Esophagus muscularis mucosa (tissue), 4 donors: ENCODE data around the gene KATNAL2. TPM values are rescaled to one million over a fixed set of nuclear protein-coding genes. Genes with fewer than 3 reads are reported as not detected.

Experiments
- DNase-seq: peaks from one replicate; pipeline ENCODE4 v3.0.0-alpha.2; 2017; ENCODE audit errors: extremely low spot score
- H3K27ac ChIP-seq, 4 donors: fragments of 200-600 bp; sonication (generic); replicated peaks in 1 of 4; 1 replicate in 3 of 4; 2 replicates in 1 of 4; pipeline ENCODE4 v1.5.1; 2016 to 2019; ENCODE audit warnings: mild to moderate bottlenecking in 1 of 4
- H3K27me3 ChIP-seq, 4 donors: fragments of 200-600 bp; sonication (generic); one replicate each; pipeline versions ENCODE4 v1.5.1 to v1.6.0; 2016 to 2019
- H3K36me3 ChIP-seq, 4 donors: fragments of 200-600 bp; sonication (generic); one replicate each; pipeline ENCODE4 v1.5.1; 2016 to 2019
- H3K4me1 ChIP-seq, 4 donors: fragments of 200-600 bp; sonication (generic); one replicate each; pipeline ENCODE4 v1.5.1; 2016 to 2019
- H3K4me3 ChIP-seq, 4 donors: fragments of 200-600 bp; sonication (generic); 1 replicate in 2 of 4; 2 replicates in 2 of 4; pipeline ENCODE4 v1.5.1; 2016 to 2019; ENCODE audit warnings: mild to moderate bottlenecking in 4 of 4, moderate library complexity in 1 of 4
- H3K9me3 ChIP-seq, 4 donors: fragments of 200-600 bp; sonication (generic); 1 replicate in 3 of 4; 2 replicates in 1 of 4; pipeline ENCODE4 v1.5.1; 2016 to 2019
- EP300 ChIP-seq: sonication (generic); formaldehyde crosslinking; IDR thresholded peaks from one replicate; pipeline ENCODE4 v1.6.1; 2017; ENCODE audit warnings: antibody characterized with exemption
- POLR2A ChIP-seq: fragments of 450-650 bp; IDR thresholded peaks from one replicate; pipeline ENCODE4 v1.6.1; 2017; ENCODE audit warnings: antibody characterized with exemption, moderate library complexity, mild to moderate bottlenecking, low read depth
- POLR2AphosphoS5 ChIP-seq, 2 donors: sonication (generic); formaldehyde crosslinking; IDR thresholded peaks; one replicate each; pipeline ENCODE4 v1.6.1; 2017; ENCODE audit warnings: antibody characterized with exemption in 2 of 2
- WGBS: methylation state at CpG from one replicate; pipeline ENCODE4 v1.1.5; 2018; 5-methylcytosine and 5-hydroxymethylcytosine counted together
- intact Hi-C: fragments of 100-400 bp; cut with DNase I; formaldehyde crosslinking; loops from one replicate; pipeline ENCODE4 v1.15.1; 2023
- total RNA-seq, 4 donors: library from RNA; depleted of rRNA; stranded (reverse); fragments of >200 nt; gene quantifications; one replicate each; pipeline versions ENCODE4 v1.1.0 to v1.2.1, GENCODE V29; 2016
- TF ChIP-seq, protein P1 (sequence below), 3 experiments: fragments of 200-600 bp in 2 of 3; fragments of 450-650 bp in 1 of 3; sonication (generic) in 2 of 3; IDR thresholded peaks; one replicate each; pipeline ENCODE4 v1.5.1; 2017 to 2019; ENCODE audit warnings: antibody characterized with exemption in 3 of 3, mild to moderate bottlenecking in 2 of 3, moderate library complexity in 1 of 3

The KATNAL2 gene
- total RNA-seq, 4 donors from 2014 or later = 0.50 to 5.0 (median 4.3) TPM

DNA sequence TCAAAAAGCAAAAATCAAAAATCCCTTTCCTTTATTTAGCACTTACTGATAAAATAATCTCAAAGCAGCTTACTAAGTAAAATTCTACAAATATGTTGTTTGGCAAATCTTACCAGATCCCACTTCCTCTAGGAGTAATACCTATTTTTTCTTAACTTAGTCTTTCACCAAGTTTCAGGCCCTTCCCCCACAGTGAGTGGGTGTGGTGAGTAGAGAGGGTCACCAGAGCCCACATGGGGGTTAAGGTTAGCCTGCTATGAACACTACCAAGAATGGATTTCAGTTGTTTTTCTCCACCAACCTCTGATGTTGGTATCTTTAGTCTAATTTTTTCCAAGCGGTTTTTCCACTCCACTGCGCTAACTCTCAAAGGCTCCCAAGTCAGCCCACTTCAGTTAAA, 23.3 kb upstream of the KATNAL2 start:
- no peak overlapping the region for H3K4me3 ChIP-seq
- peaks cover 0 to 16% (median 9%) of the 10 kb centered on the region in 4 donors for H3K36me3 ChIP-seq
- TF ChIP-seq POLR2AphosphoS5 (IDR thresholded peaks at IDR 0.05) = no peak
- no peak for TF ChIP-seq EP300
- TF ChIP-seq, protein P1, sequence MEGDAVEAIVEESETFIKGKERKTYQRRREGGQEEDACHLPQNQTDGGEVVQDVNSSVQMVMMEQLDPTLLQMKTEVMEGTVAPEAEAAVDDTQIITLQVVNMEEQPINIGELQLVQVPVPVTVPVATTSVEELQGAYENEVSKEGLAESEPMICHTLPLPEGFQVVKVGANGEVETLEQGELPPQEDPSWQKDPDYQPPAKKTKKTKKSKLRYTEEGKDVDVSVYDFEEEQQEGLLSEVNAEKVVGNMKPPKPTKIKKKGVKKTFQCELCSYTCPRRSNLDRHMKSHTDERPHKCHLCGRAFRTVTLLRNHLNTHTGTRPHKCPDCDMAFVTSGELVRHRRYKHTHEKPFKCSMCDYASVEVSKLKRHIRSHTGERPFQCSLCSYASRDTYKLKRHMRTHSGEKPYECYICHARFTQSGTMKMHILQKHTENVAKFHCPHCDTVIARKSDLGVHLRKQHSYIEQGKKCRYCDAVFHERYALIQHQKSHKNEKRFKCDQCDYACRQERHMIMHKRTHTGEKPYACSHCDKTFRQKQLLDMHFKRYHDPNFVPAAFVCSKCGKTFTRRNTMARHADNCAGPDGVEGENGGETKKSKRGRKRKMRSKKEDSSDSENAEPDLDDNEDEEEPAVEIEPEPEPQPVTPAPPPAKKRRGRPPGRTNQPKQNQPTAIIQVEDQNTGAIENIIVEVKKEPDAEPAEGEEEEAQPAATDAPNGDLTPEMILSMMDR (IDR thresholded peaks at IDR 0.05) = no peak
- no peak for TF ChIP-seq POLR2A
- no peak overlapping the region for H3K27ac ChIP-seq
- intact Hi-C loops = no loop called here
- peaks cover 0 to 4% (median under 1%) of the 10 kb centered on the region in 4 donors for H3K4me1 ChIP-seq
- no peaks in the 10 kb centered on the region for H3K27me3 ChIP-seq
- WGBS = 99% methylated on average over 2 of the region's 2 CpGs
- H3K9me3 ChIP-seq = peaks cover 0 to 5% (median under 1%) of the 10 kb centered on the region in 4 donors
- no peak for DNase-seq

DNA sequence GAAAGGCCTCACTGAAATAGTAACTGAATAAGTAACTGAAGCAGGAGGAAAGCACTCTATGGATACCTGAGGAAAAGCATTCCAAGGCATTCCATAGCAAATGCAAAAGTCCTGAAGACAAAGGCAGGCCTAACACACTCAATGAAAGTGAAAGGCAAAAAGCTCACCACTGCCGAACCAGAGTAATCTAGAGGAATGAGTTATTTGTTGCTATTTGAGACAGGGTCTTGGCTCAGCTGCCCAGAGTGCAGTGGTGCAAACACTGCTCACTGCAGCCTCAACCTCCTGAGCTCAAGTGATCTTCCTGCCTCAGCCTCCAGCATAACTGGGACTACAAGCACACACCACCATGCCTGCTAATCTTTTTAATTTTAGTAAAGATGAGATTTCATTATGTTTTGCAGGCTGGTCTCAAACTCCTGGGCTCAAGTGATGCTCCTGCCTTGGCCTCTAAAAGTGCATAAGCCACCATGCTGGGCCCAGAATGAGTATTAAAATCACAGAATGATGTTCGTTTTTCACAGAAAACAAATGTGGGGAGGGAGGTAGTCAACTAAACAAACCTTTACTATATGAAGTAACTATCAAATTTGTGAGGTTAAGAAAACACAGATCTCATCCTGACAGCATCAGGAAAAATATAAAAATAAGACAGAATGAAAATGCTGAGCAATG, 18.0 kb upstream of the KATNAL2 start:
- no peak for DNase-seq
- H3K4me1 ChIP-seq = peaks cover 0 to 6% (median 0%) of the 10 kb centered on the region in 4 donors
- H3K4me3 ChIP-seq = no peak overlapping the region
- no peaks in the 10 kb centered on the region for H3K27me3 ChIP-seq
- no peaks in the 10 kb centered on the region for H3K9me3 ChIP-seq
- no peak overlapping the region for H3K27ac ChIP-seq
- WGBS = 73% methylated on average over 2 of the region's 2 CpGs
- peaks cover 0 to 5% (median 2%) of the 10 kb centered on the region in 4 donors for H3K36me3 ChIP-seq
- no peak for TF ChIP-seq POLR2A
- TF ChIP-seq, protein P1 (IDR thresholded peaks at IDR 0.05) = no peak
- TF ChIP-seq POLR2AphosphoS5 (IDR thresholded peaks at IDR 0.05) = no peak
- no peak for TF ChIP-seq EP300
- intact Hi-C loops = no loop called here

DNA sequence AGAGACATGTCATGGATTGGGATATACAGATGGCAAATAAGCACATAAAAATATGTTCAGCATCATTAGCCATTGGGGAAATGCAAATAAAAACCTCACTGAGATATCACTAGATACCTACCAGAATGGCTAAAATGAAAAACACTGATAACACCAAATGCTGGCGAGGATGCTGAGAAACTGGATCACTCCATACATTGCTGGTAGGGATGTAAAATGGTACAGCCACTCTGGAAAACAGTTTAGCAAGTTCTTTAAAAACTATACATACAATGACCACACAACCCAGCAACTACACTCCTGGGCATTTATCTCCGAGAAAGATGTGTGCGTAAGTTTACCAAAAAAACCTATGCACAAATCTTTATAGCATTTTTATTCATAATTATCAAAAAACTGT, 14.0 kb upstream of the KATNAL2 start:
- H3K4me1 ChIP-seq = peaks cover 0 to 6% (median 0%) of the 10 kb centered on the region in 4 donors

DNA sequence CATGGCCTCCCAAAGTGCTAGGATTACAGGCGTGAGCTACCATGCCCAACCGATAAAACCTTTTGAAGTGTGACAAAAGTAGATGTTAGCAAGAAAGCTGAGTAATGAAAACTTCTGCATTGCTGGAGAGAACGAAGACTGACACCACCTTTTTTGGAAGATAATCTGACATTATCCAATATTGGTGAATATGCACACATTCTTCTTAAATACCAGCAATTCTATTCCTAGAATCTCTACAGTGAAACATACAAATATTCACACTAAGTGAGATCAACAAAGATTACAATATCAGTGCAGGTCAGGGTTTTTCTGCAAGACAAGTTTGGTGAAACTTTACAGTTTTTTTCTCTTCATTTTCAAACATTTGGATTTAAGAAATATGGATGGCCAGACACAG, 7.9 kb upstream of the KATNAL2 start:
- DNase-seq = no peak
- intact Hi-C loops = no loop called here
- 98% methylated on average over 3 of the region's 3 CpGs for WGBS
- TF ChIP-seq POLR2A (no peak), POLR2AphosphoS5 (IDR thresholded peaks at IDR 0.05) (no peak), EP300 (no peak)
- TF ChIP-seq, protein P1 (IDR thresholded peaks at IDR 0.05) = no peak
- Histone ChIP-seq H3K4me1 (peaks cover under 1 to 14% (median 5%) of the 10 kb centered on the region in 4 donors), H3K9me3 (no peaks in the 10 kb centered on the region), H3K4me3 (no peak overlapping the region), H3K27ac (no peak overlapping the region), H3K27me3 (no peaks in the 10 kb centered on the region), H3K36me3 (no peaks in the 10 kb centered on the region)

More for the DNA sequence above, 14.0 kb upstream of the KATNAL2 start:
- H3K9me3 ChIP-seq = no peaks in the 10 kb centered on the region
- no peak for DNase-seq
- intact Hi-C loops = no loop called here
- whole genome bisulfite sequencing = 96% methylated on average over 3 of the region's 3 CpGs
- H3K36me3 ChIP-seq = peaks cover 0 to 5% (median 2%) of the 10 kb centered on the region in 4 donors
- H3K27me3 ChIP-seq = no peaks in the 10 kb centered on the region
- no peak overlapping the region for H3K4me3 ChIP-seq
- no peak overlapping the region for H3K27ac ChIP-seq
- no peak for TF ChIP-seq POLR2A
- TF ChIP-seq POLR2AphosphoS5 (IDR thresholded peaks at IDR 0.05) = no peak
- TF ChIP-seq, protein P1 (IDR thresholded peaks at IDR 0.05) = no peak
- no peak for TF ChIP-seq EP300

DNA sequence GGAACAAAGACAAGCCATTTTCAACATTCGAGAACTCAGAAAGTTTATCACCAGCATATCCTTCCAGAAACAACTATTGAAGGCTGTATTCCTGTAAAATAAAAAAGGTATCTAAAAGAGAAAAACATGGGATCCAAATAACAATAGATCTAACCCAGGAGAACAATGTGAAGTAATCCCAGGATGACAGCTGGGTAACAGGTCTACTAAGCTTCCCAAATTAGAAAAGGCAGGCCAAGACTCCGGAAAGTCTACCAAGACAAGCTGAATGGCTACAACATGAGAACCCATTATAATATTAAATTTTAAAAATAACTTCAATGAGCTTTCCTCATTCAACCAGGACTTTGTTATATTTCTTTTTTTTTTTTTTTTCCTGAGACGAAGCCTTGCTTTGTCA, 6.5 kb upstream of the KATNAL2 start:
- no peak overlapping the region for H3K27ac ChIP-seq
- H3K36me3 ChIP-seq = no peaks in the 10 kb centered on the region
- no peak overlapping the region for H3K4me3 ChIP-seq
- no peaks in the 10 kb centered on the region for H3K9me3 ChIP-seq
- no peaks in the 10 kb centered on the region for H3K27me3 ChIP-seq
- TF ChIP-seq POLR2A (no peak), EP300 (no peak), POLR2AphosphoS5 (IDR thresholded peaks at IDR 0.05) (no peak)
- TF ChIP-seq, protein P1 (IDR thresholded peaks at IDR 0.05) = no peak
- H3K4me1 ChIP-seq = peaks cover 14 to 28% (median 18%) of the 10 kb centered on the region in 4 donors
- intact Hi-C loops = loop anchor here (10.0 kb wide), 1 partner anchor 234 kb away; no protein-coding TSS in a partner anchor
- WGBS = 91% methylated on average over 3 of the region's 3 CpGs
- no peak for DNase-seq
